ENCODE results near the gene ABCB4. TPM values are rescaled to one million over a fixed set of nuclear protein-coding genes. Genes with fewer than 3 reads are reported as not detected.

The ABCB4 gene
- total and polyA plus RNA-seq, 2 of the 8 experiments (the other 6 are each of a cell fraction or from before 2014, with no cell fraction given), result 0.54 to 0.60 TPM

DNA sequence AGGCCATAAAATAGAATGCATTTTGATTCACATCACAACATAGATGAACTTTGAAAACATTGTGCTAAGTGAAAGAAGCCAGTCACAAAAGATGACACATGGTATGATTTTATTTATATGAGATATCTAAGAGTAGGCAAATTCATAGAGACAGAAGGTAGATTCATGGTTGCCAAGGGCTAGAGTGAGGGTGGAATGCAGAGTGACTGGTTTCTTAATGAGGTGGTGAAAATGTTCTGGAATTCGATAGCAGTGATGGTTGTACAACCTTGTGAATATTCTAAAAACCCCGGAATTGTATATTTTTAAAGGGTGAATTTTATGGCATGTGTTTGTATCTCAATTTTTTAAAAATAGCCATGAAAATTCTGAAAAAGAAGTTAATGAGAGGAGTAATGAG, 42.9 kb downstream of the ABCB4 start (continued):
- TF ChIP-seq, protein P1, sequence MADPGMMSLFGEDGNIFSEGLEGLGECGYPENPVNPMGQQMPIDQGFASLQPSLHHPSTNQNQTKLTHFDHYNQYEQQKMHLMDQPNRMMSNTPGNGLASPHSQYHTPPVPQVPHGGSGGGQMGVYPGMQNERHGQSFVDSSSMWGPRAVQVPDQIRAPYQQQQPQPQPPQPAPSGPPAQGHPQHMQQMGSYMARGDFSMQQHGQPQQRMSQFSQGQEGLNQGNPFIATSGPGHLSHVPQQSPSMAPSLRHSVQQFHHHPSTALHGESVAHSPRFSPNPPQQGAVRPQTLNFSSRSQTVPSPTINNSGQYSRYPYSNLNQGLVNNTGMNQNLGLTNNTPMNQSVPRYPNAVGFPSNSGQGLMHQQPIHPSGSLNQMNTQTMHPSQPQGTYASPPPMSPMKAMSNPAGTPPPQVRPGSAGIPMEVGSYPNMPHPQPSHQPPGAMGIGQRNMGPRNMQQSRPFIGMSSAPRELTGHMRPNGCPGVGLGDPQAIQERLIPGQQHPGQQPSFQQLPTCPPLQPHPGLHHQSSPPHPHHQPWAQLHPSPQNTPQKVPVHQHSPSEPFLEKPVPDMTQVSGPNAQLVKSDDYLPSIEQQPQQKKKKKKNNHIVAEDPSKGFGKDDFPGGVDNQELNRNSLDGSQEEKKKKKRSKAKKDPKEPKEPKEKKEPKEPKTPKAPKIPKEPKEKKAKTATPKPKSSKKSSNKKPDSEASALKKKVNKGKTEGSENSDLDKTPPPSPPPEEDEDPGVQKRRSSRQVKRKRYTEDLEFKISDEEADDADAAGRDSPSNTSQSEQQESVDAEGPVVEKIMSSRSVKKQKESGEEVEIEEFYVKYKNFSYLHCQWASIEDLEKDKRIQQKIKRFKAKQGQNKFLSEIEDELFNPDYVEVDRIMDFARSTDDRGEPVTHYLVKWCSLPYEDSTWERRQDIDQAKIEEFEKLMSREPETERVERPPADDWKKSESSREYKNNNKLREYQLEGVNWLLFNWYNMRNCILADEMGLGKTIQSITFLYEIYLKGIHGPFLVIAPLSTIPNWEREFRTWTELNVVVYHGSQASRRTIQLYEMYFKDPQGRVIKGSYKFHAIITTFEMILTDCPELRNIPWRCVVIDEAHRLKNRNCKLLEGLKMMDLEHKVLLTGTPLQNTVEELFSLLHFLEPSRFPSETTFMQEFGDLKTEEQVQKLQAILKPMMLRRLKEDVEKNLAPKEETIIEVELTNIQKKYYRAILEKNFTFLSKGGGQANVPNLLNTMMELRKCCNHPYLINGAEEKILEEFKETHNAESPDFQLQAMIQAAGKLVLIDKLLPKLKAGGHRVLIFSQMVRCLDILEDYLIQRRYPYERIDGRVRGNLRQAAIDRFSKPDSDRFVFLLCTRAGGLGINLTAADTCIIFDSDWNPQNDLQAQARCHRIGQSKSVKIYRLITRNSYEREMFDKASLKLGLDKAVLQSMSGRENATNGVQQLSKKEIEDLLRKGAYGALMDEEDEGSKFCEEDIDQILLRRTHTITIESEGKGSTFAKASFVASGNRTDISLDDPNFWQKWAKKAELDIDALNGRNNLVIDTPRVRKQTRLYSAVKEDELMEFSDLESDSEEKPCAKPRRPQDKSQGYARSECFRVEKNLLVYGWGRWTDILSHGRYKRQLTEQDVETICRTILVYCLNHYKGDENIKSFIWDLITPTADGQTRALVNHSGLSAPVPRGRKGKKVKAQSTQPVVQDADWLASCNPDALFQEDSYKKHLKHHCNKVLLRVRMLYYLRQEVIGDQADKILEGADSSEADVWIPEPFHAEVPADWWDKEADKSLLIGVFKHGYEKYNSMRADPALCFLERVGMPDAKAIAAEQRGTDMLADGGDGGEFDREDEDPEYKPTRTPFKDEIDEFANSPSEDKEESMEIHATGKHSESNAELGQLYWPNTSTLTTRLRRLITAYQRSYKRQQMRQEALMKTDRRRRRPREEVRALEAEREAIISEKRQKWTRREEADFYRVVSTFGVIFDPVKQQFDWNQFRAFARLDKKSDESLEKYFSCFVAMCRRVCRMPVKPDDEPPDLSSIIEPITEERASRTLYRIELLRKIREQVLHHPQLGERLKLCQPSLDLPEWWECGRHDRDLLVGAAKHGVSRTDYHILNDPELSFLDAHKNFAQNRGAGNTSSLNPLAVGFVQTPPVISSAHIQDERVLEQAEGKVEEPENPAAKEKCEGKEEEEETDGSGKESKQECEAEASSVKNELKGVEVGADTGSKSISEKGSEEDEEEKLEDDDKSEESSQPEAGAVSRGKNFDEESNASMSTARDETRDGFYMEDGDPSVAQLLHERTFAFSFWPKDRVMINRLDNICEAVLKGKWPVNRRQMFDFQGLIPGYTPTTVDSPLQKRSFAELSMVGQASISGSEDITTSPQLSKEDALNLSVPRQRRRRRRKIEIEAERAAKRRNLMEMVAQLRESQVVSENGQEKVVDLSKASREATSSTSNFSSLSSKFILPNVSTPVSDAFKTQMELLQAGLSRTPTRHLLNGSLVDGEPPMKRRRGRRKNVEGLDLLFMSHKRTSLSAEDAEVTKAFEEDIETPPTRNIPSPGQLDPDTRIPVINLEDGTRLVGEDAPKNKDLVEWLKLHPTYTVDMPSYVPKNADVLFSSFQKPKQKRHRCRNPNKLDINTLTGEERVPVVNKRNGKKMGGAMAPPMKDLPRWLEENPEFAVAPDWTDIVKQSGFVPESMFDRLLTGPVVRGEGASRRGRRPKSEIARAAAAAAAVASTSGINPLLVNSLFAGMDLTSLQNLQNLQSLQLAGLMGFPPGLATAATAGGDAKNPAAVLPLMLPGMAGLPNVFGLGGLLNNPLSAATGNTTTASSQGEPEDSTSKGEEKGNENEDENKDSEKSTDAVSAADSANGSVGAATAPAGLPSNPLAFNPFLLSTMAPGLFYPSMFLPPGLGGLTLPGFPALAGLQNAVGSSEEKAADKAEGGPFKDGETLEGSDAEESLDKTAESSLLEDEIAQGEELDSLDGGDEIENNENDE (IDR thresholded peaks at IDR 0.05; ENCODE audit: insufficient replicate concordance, low read length), result no peak
